Measurements from ENCODE around the gene SNORC. TPM values are rescaled to one million over a fixed set of nuclear protein-coding genes. Genes with fewer than 3 reads are reported as not detected.
"Not testable (repeated sequence)": the region's sequence is repeated elsewhere in the genome, so short reads cannot be mapped to it uniquely, and the experiment has no call there.

SNORC gene
- total RNA-seq, 1 experiment from 2014 or later = 0.25 TPM

DNA sequence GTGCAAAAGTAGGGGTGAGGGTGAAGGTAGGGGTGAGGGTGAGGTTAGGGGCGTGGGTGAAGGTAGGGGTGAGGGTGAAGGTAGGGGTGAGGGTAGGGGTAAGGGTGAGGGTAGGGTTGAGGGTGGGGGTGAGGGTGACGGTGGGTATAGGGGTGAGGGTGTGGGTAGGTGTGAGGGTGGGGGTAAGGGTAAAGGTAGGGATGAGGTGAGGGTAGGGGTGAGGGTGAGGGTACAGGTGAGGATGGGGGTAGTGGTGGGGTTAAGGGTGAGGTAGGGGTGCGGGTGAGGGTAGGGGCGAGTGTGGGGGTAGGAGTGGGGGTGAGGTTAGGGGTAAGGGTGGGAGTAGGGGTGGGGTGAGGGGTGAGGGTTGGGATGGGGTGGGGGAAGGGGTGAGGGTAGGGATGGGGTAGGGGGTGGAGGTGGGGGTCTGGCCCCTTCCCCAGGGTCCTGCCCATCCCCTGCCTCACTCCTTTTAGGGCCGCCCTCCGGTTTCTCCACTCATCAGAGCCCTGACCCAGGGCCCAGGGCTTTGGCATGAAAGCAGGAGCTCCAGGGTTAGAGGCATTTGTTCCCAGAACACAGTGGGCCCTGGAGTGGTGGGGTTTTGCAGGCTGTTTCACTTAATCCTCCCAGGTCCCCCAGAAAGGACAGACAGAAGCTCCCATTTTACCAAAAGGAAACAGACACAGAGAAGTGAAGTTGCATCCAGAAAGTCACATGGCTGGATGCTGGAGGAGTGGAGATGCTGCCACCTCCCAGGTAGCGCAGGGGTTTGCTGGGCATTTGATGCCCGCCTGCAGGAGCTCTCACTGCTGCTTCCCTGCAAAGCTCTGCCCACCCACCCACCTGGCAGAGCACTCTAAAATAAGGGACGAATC is 26.9 kb downstream of the SNORC start:
- no peak for DNase-seq (ENCODE audit: low spot score)

DNA sequence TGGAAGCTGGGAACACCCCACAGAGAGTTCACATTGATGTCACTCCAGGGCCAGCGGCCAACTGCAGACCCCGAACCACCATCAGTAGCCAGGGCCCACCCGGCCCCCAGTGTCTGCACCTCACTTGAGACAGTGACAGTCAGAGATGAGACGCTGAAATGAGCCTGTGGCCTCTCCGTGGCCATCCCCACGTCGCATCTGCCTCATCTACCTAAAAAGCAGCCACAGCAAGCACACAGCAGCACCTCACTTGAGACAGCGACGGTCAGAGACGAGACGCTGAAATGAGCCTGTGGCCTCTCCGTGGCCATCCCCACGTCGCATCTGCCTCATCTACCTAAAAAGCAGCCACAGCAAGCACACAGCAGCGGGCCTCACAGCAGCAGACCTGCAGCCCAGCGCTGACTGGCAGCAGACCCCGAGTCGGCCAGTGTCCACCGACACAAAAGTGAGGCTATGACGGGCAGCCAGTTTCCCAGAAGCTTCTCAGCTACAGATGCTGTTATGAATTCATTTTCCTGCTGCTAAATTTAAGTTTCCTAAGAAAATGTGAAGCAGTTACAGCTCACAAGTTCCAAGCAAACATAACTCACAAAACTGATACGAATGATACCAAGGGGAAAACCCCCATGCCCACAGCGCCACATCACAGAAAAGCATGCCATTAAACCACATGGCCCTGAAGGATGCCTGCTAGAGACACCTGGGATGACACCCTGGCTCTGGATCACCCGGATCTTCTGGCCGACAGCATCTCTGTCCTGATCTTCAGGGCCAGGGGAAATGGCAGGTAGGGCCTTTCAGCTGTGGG is 27.7 kb downstream of the SNORC start:
- DNase-seq (ENCODE audit: low spot score) = no peak

DNA sequence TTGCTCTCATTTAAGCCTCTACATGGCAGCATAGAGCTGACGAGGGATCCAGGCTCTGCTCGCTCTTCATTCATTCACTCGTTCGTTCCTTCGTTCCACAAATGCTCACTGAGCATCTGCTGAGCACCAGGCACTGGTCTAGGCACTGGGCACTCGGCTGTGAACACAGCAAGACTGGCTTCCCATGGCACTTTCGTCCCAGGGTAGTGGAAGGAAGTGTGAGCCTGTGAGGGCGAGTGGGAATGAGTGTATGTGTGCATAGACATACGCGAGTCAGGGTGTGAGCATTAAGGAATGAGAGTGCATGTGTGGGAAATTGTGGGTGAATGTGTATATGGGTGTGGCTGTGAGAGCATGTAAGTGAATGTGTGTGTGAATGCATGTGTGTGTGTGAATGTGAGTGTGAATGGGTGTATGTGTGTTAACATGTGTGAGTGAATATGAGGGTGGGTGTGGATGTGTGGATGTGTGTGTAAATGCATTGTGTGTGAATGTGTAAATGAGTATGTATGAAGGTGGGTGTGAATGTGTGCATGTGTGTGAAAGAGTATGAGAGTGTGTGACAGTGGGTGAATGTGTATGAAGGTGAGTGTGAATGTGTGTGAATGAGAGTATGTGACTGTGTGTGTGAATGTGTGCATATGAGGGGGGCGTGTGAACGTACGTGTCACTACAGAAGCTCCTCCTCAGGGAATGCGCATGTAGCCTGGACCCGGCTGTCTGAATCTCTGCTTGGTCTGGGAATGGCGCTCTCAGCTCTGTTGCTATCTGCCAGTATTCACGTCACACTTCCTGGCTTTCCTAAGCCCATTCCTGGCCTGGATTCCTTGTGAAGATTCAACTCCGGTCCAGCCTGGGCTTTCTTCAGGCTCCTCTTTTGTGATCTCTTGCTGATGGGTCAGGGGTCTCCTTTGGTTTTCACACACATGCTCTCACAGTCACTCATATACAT is 28.8 kb downstream of the SNORC start:
- no peak for DNase-seq (ENCODE audit: low spot score)

DNA sequence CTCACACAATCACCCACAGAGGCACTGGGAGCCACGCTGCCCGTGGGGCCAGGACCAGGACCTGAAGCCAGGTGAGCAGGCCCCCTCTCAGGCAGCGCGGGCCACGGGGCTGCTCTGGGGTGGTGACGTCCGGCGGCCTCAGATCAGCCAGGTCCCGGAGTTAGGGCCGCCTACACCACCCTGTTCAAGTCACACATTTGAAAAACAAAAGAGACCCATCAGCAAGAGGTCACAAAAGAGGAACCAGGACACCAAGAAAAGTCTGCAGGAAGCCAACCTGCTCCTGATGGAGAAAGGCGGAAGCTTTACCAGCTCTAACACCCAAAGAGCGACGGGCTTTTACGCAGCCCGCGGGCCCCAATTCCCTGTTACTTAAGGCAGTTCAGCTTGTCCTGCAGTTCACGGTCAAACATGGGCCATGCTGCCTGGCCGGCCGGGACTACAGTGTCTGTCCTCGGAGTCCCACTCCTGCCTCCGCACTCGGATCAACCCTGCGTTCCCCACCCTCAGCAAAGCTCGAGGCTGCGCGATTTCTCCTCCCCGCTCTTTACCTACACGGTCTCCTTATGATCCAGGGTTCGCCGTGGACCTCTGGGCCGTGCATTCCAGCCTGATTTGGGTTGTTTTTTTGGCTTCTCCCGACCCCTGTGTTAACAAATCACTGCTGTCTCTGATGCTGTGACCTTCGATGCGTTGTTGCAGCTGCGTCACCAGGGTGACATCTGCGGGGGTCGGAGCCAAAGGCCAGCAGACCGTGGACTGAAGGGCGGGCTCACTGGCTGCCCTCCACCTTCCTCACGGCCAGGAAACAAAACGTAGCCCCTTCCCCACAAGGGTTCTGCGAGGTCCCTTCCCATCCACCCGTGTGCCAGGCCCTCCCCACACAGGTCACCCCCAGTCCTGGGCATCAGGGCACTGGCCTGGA is 31.0 kb downstream of the SNORC start:
- no peak for DNase-seq (ENCODE audit: low spot score)

GRCh38 chr2:232901736-232902578 is 31.9 kb downstream of the SNORC start:
- peak; percentile 89 for DNase-seq (ENCODE audit: low spot score)

DNA sequence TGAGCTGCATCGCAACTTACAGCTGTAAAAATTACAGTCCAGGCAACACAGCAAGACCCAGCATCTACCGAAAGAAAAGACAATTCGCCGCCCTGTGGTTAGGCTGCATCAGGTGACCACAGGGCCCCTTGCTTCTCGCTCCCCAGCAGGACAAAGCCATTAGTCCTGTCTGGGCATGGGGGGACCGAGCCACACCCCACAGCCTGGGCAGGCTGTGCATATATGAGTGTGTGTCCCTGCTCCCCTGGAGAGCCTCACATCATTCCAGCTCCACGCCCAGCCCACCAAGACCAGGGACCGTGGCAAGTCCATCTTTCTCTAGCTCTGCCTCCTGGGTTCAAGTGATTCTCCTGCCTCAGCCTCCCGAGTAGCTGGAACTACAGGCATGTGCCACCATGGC is 33.9 kb downstream of the SNORC start:
- DNase-seq (ENCODE audit: low spot score) = no peak

- DNase-seq (ENCODE audit: low spot score) = not testable (repeated sequence)
Measured at GRCh38 chr2:232906867-232907717, 37.0 kb downstream of the SNORC start.

- DNase-seq (ENCODE audit: low spot score) = not testable (repeated sequence)
Measured at GRCh38 chr2:232907718-232908085, 37.6 kb downstream of the SNORC start.

GRCh38 chr2:232908695-232909094 is 38.6 kb downstream of the SNORC start:
- no peak for DNase-seq (ENCODE audit: low spot score)

DNA sequence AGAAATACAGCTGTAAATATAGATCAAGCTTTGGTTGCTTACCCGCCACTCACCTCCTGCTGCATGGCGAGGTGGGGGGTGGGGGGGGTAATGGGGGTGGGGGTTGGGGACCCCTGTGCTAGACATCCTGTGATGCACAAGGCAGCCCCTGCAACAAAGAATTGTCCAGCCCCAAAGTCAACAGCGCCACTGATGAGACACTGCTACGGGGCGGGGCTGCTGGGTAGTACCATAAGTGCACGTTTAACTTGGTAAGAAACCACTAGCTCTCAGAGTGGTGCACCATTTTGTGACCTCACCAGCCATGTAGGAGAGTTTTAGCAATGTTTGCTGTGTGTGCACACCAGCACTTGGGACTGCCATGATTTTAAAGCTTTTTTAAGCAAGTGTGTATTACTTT is 40.3 kb downstream of the SNORC start:
- no peak for DNase-seq (ENCODE audit: low spot score)

GRCh38 chr2:232911712-232912277 is 41.7 kb downstream of the SNORC start:
- DNase-seq (ENCODE audit: low spot score) = no peak

GRCh38 chr2:232913903-232914302 is 43.8 kb downstream of the SNORC start:
- no peak for DNase-seq (ENCODE audit: low spot score)

GRCh38 chr2:232919141-232919540 is 49.1 kb downstream of the SNORC start:
- DNase-seq (ENCODE audit: low spot score) = no peak

GRCh38 chr2:232920055-232920454 is 50.0 kb downstream of the SNORC start:
- no peak for DNase-seq (ENCODE audit: low spot score)

DNA sequence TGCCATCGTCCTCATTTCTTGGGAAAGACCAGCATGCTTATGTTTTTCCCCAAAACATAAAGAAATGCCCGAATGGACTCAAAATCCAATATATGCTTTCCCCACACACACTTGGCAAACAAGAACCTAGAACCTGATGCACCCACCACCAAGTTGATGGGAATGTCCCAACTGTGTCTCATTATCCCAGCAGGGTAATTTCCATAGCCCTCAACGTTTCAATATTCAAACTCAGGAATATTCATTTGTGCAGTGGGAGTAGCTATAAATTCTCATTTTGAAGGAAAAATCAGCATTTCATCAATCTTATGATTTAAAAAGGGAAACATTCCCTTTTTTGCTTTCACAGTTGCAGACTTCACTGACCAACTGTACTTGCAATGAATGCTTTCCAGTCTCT is 50.7 kb downstream of the SNORC start:
- no peak for DNase-seq (ENCODE audit: low spot score)

DNA sequence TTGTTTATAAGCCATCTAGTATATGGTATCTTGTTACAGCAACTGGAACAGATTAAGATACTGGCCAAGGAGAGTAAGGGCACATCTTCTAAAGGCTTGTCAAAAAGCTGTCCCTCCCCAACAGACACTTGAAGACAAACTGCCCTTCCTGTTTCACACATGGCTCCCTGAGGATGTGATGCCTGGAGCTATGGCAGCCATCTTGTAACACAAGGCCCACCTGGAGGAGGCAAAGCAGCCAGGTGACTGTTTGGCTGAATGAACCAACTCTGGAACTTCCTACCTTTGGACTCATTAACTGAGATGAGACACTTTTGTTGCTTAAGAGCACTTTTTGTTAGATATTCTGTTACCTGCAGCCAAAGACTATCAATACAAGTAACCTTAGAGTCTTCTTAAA is 54.4 kb downstream of the SNORC start:
- DNase-seq (ENCODE audit: low spot score) = no peak

DNA sequence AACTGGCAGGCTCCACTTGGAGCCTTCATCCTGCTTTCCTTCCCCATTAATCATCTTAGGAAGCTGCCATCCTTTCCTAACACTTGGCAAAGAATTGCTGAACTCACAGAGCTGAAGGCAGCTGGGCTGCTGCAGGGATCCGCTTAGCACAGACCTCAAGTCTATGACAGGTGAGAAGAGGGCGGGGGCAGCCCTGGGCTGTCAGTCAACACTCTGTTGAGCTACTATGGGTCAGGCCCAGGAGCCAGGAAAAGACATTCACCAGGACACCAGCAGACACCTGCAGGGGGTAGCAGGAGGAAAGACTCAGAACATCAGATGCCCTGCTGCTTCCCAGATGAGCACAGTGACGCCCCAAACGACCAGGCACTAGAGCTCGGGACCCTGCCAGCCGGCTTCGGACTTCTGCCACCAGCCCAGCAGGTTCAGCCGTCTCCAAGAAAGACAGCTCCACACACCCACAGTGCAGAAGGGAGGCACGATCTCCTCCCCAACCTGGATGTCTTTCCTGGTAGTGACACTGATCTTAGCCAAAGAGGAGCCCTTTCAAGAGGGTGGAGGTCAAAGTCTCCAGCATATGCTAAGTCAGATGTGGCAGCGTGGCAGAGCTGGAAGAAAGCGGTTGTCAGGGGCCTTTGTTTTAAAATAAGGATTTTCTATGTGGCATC is 55.2 kb downstream of the SNORC start:
- no peak for DNase-seq (ENCODE audit: low spot score)

DNA sequence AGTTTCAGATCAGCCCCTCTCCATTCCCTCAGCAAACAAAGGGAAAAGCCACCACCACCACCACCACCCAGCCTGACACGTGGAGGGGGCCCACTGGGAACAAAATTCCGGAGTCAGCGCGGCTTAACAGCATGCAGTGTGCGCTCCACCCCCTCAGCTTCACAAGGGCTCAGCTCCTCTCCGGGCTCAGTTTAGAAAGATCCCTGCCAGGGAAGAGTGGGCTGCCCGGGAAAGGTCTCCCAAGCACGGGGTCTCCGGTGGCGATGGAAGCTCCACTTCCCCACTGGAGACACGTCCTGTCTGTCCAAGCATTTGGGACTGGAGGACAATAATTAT is 55.7 kb downstream of the SNORC start:
- DNase-seq (ENCODE audit: low spot score) = no peak
